ENCODE measurements around the gene PTPN4. TPM values are rescaled to one million over a fixed set of nuclear protein-coding genes. Genes with fewer than 3 reads are reported as not detected.

PTPN4 gene
- polyA plus RNA-seq, 1 donor from 2014 or later: 22.0 TPM

GRCh38 chr2:119760237-119760955 is 674 bp downstream of the PTPN4 start:
- Histone ChIP-seq H4K20me1 (ENCODE audit: insufficient read depth) (no peaks in the 10 kb centered on the region), H3K4me3 (ENCODE audit: low read length) (peak overlapping the region; percentile 84), H3K79me2 (replicated peaks; ENCODE audit: insufficient read depth, low read length) (peaks cover 48% of the 10 kb centered on the region), H2AFZ (ENCODE audit: low read depth, low read length) (peak overlapping the region; percentile 40), H3F3A (ENCODE audit: insufficient read depth, low read length, poor library complexity, severe bottlenecking) (no peaks in the 10 kb centered on the region), H3K9me3 (ENCODE audit: low read length) (no peaks in the 10 kb centered on the region), H3K36me3 (ENCODE audit: insufficient read depth, low read length) (no peaks in the 10 kb centered on the region), H3K27ac (ENCODE audit: low read length) (peak overlapping the region; percentile 86), H3K4me2 (ENCODE audit: low read length) (peak overlapping the region; percentile 69), H3K9me2 (ENCODE audit: insufficient read depth, low read length) (no peaks in the 10 kb centered on the region), H3K27me3 (ENCODE audit: insufficient read depth, low read depth, low read length) (no peaks in the 10 kb centered on the region), H3K9ac (ENCODE audit: low read length) (peak overlapping the region; percentile 88)
- TF ChIP-seq MXI1 (conservative IDR thresholded peaks at IDR 0.05; ENCODE audit: poor library complexity, severe bottlenecking) (peak; percentile 34), RAD21 (conservative IDR thresholded peaks at IDR 0.05) (peak; percentile 28), REST (IDR thresholded peaks at IDR 0.05; ENCODE audit: borderline replicate concordance) (no peak)

- peaks cover 53% of the 10 kb centered on the region for H3K79me2 ChIP-seq (replicated peaks; ENCODE audit: insufficient read depth, low read length)
- H3K36me3 ChIP-seq (ENCODE audit: insufficient read depth, low read length): no peaks in the 10 kb centered on the region
- peak overlapping the region; percentile 86 for H3K27ac ChIP-seq (ENCODE audit: low read length)
- no peak overlapping the region for H2AFZ ChIP-seq (ENCODE audit: low read depth, low read length)
- TF ChIP-seq TAF1 (IDR thresholded peaks at IDR 0.05; ENCODE audit: low read depth): no peak
- no peak for TF ChIP-seq POLR2AphosphoS5 (IDR thresholded peaks at IDR 0.05)
- TF ChIP-seq MXI1 (conservative IDR thresholded peaks at IDR 0.05; ENCODE audit: poor library complexity, severe bottlenecking): no peak
- no peaks in the 10 kb centered on the region for H3F3A ChIP-seq (ENCODE audit: insufficient read depth, low read length, poor library complexity, severe bottlenecking)
- no peaks in the 10 kb centered on the region for H4K20me1 ChIP-seq (ENCODE audit: insufficient read depth)
- no peaks in the 10 kb centered on the region for H3K9me2 ChIP-seq (ENCODE audit: insufficient read depth, low read length)
- H3K9ac ChIP-seq (ENCODE audit: low read length): peak overlapping the region; percentile 88
- H3K4me3 ChIP-seq (ENCODE audit: low read length): peak overlapping the region; percentile 84
- no peaks in the 10 kb centered on the region for H3K27me3 ChIP-seq (ENCODE audit: insufficient read depth, low read depth, low read length)
- peak overlapping the region; percentile 69 for H3K4me2 ChIP-seq (ENCODE audit: low read length)
- no peaks in the 10 kb centered on the region for H3K9me3 ChIP-seq (ENCODE audit: low read length)
Observed at GRCh38 chr2:119760956-119761275, 1.2 kb downstream of the PTPN4 start.

GRCh38 chr2:119764832-119765231 is 5.1 kb downstream of the PTPN4 start:
- Histone ChIP-seq H2AFZ (ENCODE audit: low read depth, low read length) (no peak overlapping the region), H3K4me3 (ENCODE audit: low read length) (no peak overlapping the region), H3K4me2 (ENCODE audit: low read length) (no peak overlapping the region), H3K36me3 (ENCODE audit: insufficient read depth, low read length) (no peaks in the 10 kb centered on the region), H4K20me1 (ENCODE audit: insufficient read depth) (no peaks in the 10 kb centered on the region), H3K79me2 (replicated peaks; ENCODE audit: insufficient read depth, low read length) (peaks cover 84% of the 10 kb centered on the region), H3K9me3 (ENCODE audit: low read length) (no peaks in the 10 kb centered on the region), H3K9me2 (ENCODE audit: insufficient read depth, low read length) (no peaks in the 10 kb centered on the region), H3F3A (ENCODE audit: insufficient read depth, low read length, poor library complexity, severe bottlenecking) (no peaks in the 10 kb centered on the region), H3K27ac (ENCODE audit: low read length) (no peak overlapping the region), H3K9ac (ENCODE audit: low read length) (no peak overlapping the region), H3K27me3 (ENCODE audit: insufficient read depth, low read depth, low read length) (no peaks in the 10 kb centered on the region)
- TF ChIP-seq CTCF (IDR thresholded peaks at IDR 0.05; ENCODE audit: poor library complexity, severe bottlenecking): no peak
- TF ChIP-seq EP300 (conservative IDR thresholded peaks at IDR 0.05; ENCODE audit: poor library complexity, severe bottlenecking): no peak
- TF ChIP-seq REST (IDR thresholded peaks at IDR 0.05; ENCODE audit: borderline replicate concordance): no peak
- no peak for TF ChIP-seq MXI1 (conservative IDR thresholded peaks at IDR 0.05; ENCODE audit: poor library complexity, severe bottlenecking)
- TF ChIP-seq EZH2 (IDR thresholded peaks at IDR 0.05; ENCODE audit: borderline replicate concordance, insufficient read depth, low read length, poor library complexity, severe bottlenecking): no peak
- TF ChIP-seq RAD21 (conservative IDR thresholded peaks at IDR 0.05): no peak
- no peak for TF ChIP-seq POLR2AphosphoS5 (IDR thresholded peaks at IDR 0.05)

All from neural cell (in vitro differentiated cells).